C4-2B (cell line): Measurements from ENCODE around the gene KIF26B.

Experiments used
- CTCF ChIP-seq: fragments of 450-650 bp; conservative IDR thresholded peaks from 2 replicates; pipeline ENCODE4 v1.5.1; 2017; ENCODE audit warnings: mild to moderate bottlenecking
- ZFX ChIP-seq: fragments of 450-650 bp; IDR thresholded peaks from 2 replicates; pipeline ENCODE4 v1.6.1; 2017

GRCh38 chr1:245229051-245229450, 74.3 kb downstream of the KIF26B start:
- no peak; the same call in 1 of the 2 replicates for TF ChIP-seq CTCF
- no peak for TF ChIP-seq ZFX
